Smooth muscle cell (in vitro differentiated cells): ENCODE measurements around the gene MAP3K15. TPM values are rescaled to one million over a fixed set of nuclear protein-coding genes. Genes with fewer than 3 reads are reported as not detected.
"Not testable (repeated sequence)": the region's sequence is repeated elsewhere in the genome, so short reads cannot be mapped to it uniquely, and the experiment has no call there.

Source experiments
- DNase-seq: peaks from one replicate; lab custom pipeline; 2025; ENCODE audit not compliant: unreplicated experiment; lab: John Stamatoyannopoulos, UW
- H2AFZ ChIP-seq: fragments of 200-600 bp; sonication (generic); 2 replicates; pipeline ENCODE4 v1.6.0; 2016; ENCODE audit warnings: antibody characterized with exemption, low read depth, mild to moderate bottlenecking
- H3F3A ChIP-seq: fragments of 200-600 bp; sonication (generic); 2 replicates; pipeline ENCODE4 v1.6.0; 2017; ENCODE audit warnings: antibody characterized with exemption, low read depth
- H3K27ac ChIP-seq: fragments of 200-600 bp; sonication (generic); 2 replicates; pipeline ENCODE4 v1.5.1; 2016; ENCODE audit warnings: low read depth, mild to moderate bottlenecking
- H3K27me3 ChIP-seq: fragments of 200-600 bp; sonication (generic); 2 replicates; pipeline ENCODE4 v1.6.1; 2016; ENCODE audit warnings: low read depth, mild to moderate bottlenecking
- H3K36me3 ChIP-seq: fragments of 200-600 bp; sonication (generic); 2 replicates; pipeline ENCODE4 v1.5.1; 2016; ENCODE audit warnings: low read depth
- H3K4me1 ChIP-seq: fragments of 200-600 bp; sonication (generic); 2 replicates; pipeline ENCODE4 v1.5.1; 2016; ENCODE audit warnings: low read depth
- H3K4me2 ChIP-seq: fragments of 200-600 bp; sonication (generic); 2 replicates; pipeline ENCODE4 v1.6.0; 2016; ENCODE audit warnings: mild to moderate bottlenecking
- H3K4me3 ChIP-seq: fragments of 200-600 bp; sonication (generic); 2 replicates; pipeline ENCODE4 v1.5.1; 2016; ENCODE audit warnings: mild to moderate bottlenecking
- H3K79me2 ChIP-seq: fragments of 200-600 bp; sonication (generic); 2 replicates; pipeline ENCODE4 v1.6.0; 2016; ENCODE audit warnings: low read depth, mild to moderate bottlenecking
- H3K9ac ChIP-seq: fragments of 200-600 bp; sonication (generic); 2 replicates; pipeline ENCODE4 v1.6.0; 2016; ENCODE audit warnings: low read depth
- H3K9me3 ChIP-seq: fragments of 200-600 bp; sonication (generic); replicated peaks from 2 replicates; pipeline ENCODE4 v1.5.1; 2016; ENCODE audit warnings: low read depth
- H4K20me1 ChIP-seq: fragments of 200-600 bp; sonication (generic); 2 replicates; pipeline ENCODE4 v1.6.0; 2016; ENCODE audit warnings: low read depth
- WGBS: methylation state at CpG from one replicate; pipeline ENCODE4 v1.1.7; 2016; ENCODE audit warnings: low lambda C conversion rate; 5-methylcytosine and 5-hydroxymethylcytosine counted together
- polyA plus RNA-seq: library from polyadenylated mRNA; unstranded; fragments of >200 nt; fragmentation: Nextera tagmentation; extraction: Ambion mirVana; gene quantifications from 2 replicates; pipeline ENCODE4 v1.2.1, GENCODE V29; 2016
- total RNA-seq: library from RNA; depleted of rRNA; stranded (reverse); fragments of >200 nt; gene quantifications from 2 replicates; pipeline ENCODE4 v1.2.3, GENCODE V29; 2014
- TF ChIP-seq, protein P1 (sequence below): fragments of 200-600 bp; sonication (generic); IDR thresholded peaks from 2 replicates; pipeline ENCODE4 v1.5.1; 2017; ENCODE audit warnings: borderline replicate concordance, mild to moderate bottlenecking, antibody characterized with exemption; ENCODE audit not compliant: insufficient read depth, poor library complexity, severe bottlenecking

Gene MAP3K15
- total and polyA plus RNA-seq, 2 experiments from 2014 or later, result 1.6 TPM; not detected in 1

DNA sequence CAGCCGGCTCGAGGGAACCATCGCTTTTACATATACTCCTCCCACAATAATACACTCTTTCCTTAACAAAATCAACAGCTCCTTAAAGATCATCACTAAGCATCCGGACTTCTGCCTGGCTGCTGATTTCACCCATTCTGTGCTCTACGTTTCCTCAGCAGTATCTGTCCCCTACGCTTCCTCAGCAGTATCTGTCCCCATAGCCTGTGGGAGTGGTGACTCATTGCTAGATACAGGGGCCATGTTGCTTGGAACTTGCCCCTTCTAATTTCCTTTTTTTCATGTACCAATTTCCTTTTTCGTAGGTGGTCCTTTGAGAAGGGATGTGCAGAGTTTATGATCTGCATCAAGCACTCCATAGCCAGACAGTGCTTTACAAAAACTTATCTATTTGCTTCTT is 18.6 kb downstream of the MAP3K15 start:
- DNase-seq, result no peak
- H3K27me3 ChIP-seq, result no peaks in the 10 kb centered on the region
- no peaks in the 10 kb centered on the region for H3K36me3 ChIP-seq
- H3K79me2 ChIP-seq, result no peaks in the 10 kb centered on the region
- H3K27ac ChIP-seq, result no peak overlapping the region
- no peak overlapping the region for H3K4me2 ChIP-seq
- no peaks in the 10 kb centered on the region for H3F3A ChIP-seq
- H3K9me3 ChIP-seq, result peaks cover 2% of the 10 kb centered on the region
- no peak overlapping the region for H2AFZ ChIP-seq
- TF ChIP-seq, protein P1, sequence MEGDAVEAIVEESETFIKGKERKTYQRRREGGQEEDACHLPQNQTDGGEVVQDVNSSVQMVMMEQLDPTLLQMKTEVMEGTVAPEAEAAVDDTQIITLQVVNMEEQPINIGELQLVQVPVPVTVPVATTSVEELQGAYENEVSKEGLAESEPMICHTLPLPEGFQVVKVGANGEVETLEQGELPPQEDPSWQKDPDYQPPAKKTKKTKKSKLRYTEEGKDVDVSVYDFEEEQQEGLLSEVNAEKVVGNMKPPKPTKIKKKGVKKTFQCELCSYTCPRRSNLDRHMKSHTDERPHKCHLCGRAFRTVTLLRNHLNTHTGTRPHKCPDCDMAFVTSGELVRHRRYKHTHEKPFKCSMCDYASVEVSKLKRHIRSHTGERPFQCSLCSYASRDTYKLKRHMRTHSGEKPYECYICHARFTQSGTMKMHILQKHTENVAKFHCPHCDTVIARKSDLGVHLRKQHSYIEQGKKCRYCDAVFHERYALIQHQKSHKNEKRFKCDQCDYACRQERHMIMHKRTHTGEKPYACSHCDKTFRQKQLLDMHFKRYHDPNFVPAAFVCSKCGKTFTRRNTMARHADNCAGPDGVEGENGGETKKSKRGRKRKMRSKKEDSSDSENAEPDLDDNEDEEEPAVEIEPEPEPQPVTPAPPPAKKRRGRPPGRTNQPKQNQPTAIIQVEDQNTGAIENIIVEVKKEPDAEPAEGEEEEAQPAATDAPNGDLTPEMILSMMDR, result no peak
- H4K20me1 ChIP-seq, result no peaks in the 10 kb centered on the region
- no peaks in the 10 kb centered on the region for H3K4me1 ChIP-seq
- 52% methylated on average over 7 of the region's 7 CpGs for WGBS
- H3K4me3 ChIP-seq, result no peak overlapping the region
- H3K9ac ChIP-seq, result no peak overlapping the region

DNA sequence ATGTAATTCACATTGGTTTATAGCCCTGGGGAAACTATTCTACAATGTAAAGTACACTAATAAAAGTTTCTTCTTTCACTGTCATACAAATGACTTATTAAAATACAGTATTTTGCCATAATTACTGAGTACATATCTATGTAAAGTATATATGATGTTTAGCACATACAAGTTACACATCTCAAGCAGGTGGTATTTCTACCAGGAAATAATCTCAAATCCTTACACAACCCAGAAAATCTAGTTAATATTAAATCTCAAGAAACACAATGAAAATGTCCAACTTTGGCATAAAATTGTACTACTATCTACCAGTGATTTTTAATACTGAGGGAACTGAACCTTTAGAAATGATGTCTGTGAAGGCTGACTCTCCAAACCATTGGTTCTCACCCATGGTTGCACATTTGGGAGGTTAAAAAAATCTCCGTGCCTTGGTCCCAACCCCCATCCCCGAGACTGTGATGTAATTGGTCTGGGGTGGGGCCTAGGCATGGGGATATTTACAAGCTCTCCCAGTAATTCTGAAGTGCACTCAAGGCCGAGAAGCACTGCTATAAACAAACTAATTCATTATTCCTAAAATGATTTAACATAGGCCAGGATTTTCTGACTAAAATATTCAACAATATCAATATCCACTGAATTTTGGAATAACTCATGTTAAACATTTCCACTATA is 27.6 kb downstream of the MAP3K15 start:
- Histone ChIP-seq H3K4me3 (no peak overlapping the region), H3K79me2 (no peaks in the 10 kb centered on the region), H3K36me3 (no peaks in the 10 kb centered on the region), H3K9me3 (no peaks in the 10 kb centered on the region), H3K4me2 (no peak overlapping the region), H4K20me1 (no peaks in the 10 kb centered on the region), H3K4me1 (no peaks in the 10 kb centered on the region), H3K27ac (no peak overlapping the region), H3K9ac (no peak overlapping the region), H3F3A (no peaks in the 10 kb centered on the region), H2AFZ (no peak overlapping the region), H3K27me3 (no peaks in the 10 kb centered on the region)
- DNase-seq, result no peak
- 62% methylated on average over 3 of the region's 3 CpGs for WGBS
- TF ChIP-seq, protein P1, result no peak

DNA sequence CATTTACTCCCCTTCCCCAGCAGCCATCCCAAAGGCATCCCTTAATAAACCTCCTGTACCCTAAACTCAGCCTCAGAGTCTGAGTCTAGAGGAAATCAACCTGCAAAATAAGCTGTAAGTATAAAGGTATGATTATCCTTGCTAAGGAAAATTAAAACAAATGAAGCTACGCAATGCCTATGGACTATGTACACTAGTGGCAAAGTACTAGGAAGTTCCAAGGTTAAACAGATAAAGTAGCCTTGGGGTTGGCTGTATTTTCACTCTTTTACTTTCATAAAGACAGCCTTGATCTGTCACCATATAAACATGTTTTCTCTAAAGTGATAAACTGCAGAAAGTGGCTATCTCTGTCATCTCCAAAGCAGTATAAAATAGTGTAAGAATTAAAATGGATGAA is 35.9 kb downstream of the MAP3K15 start:
- no peaks in the 10 kb centered on the region for H3K79me2 ChIP-seq
- 88% methylated on average over 1 of the region's 1 CpG for WGBS
- H3K4me2 ChIP-seq, result no peak overlapping the region
- DNase-seq, result no peak
- H3K27me3 ChIP-seq, result no peaks in the 10 kb centered on the region
- TF ChIP-seq, protein P1, result no peak
- no peaks in the 10 kb centered on the region for H3F3A ChIP-seq
- H3K9me3 ChIP-seq, result no peaks in the 10 kb centered on the region
- H3K36me3 ChIP-seq, result no peaks in the 10 kb centered on the region
- H3K4me1 ChIP-seq, result no peaks in the 10 kb centered on the region
- no peaks in the 10 kb centered on the region for H4K20me1 ChIP-seq
- H2AFZ ChIP-seq, result no peak overlapping the region
- no peak overlapping the region for H3K4me3 ChIP-seq
- H3K9ac ChIP-seq, result no peak overlapping the region
- H3K27ac ChIP-seq, result no peak overlapping the region

DNA sequence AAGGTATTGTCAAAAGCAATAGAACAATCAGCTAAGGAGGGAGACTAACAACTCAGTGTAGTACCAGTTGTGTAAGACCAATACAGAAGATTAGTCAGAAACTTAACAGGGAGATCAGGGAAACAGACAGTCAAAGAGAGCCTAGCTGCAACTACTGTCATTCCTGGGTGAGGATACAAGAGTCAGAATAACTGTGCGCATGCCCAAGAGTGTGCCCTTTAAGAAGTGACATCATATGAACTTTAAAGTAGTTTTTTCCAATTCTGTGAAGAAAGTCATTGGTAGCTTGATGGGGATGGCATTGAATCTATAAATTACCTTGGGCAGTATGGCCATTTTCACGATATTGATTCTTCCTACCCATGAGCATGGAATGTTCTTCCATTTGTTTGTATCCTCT is 46.9 kb downstream of the MAP3K15 start:
- H3K4me2 ChIP-seq, result not testable (repeated sequence)
- 70% methylated on average over 2 of the region's 2 CpGs for WGBS

More for the DNA sequence above, 46.9 kb downstream of the MAP3K15 start:
- H3K9me3 ChIP-seq, H3K27ac ChIP-seq, H3K79me2 ChIP-seq, H3K4me1 ChIP-seq, H3K4me3 ChIP-seq, H2AFZ ChIP-seq, H3F3A ChIP-seq, H3K27me3 ChIP-seq, H4K20me1 ChIP-seq, H3K36me3 ChIP-seq, DNase-seq, H3K9ac ChIP-seq: not testable (repeated sequence)
